Ascending aorta (tissue), 2 donors: ENCODE results near the gene P2RY12. TPM values are rescaled to one million over a fixed set of nuclear protein-coding genes. Genes with fewer than 3 reads are reported as not detected.

Experiments
- DNase-seq, 2 donors: peaks; one replicate each; pipeline ENCODE4 v3.0.0-alpha.2; 2019; ENCODE audit warnings: low spot score in 2 of 2
- H3K27ac ChIP-seq, 2 donors: fragments of 200-600 bp; sonication (generic); one replicate each; pipeline ENCODE4 v1.5.1; 2016 to 2017; ENCODE audit warnings: mild to moderate bottlenecking in 1 of 2
- H3K27me3 ChIP-seq: fragments of 200-600 bp; sonication (generic); one replicate; pipeline ENCODE4 v1.5.1; 2017
- H3K36me3 ChIP-seq, 2 donors: fragments of 200-600 bp; sonication (generic); one replicate each; pipeline ENCODE4 v1.5.1; 2016
- H3K4me1 ChIP-seq, 2 donors: fragments of 200-600 bp; sonication (generic); one replicate each; pipeline ENCODE4 v1.5.1; 2016 to 2017; ENCODE audit warnings: mild to moderate bottlenecking in 1 of 2
- H3K4me3 ChIP-seq, 2 donors: fragments of 200-600 bp; sonication (generic); one replicate each; pipeline ENCODE4 v1.5.1; 2016 to 2017; ENCODE audit warnings: mild to moderate bottlenecking in 1 of 2
- H3K9me3 ChIP-seq, 2 donors: fragments of 200-600 bp; sonication (generic); one replicate each; pipeline ENCODE4 v1.5.1; 2016
- CTCF ChIP-seq, 3 experiments: fragments of 200-600 bp in 2 of 3; fragments of 450-650 bp in 1 of 3; sonication (generic) in 2 of 3; IDR thresholded peaks; one replicate each; pipeline ENCODE4 v1.5.1; 2016 to 2019; ENCODE audit warnings: antibody characterized with exemption in 3 of 3, mild to moderate bottlenecking in 1 of 3, moderate library complexity in 1 of 3
- intact Hi-C: fragments of 100-400 bp; cut with DNase I; formaldehyde crosslinking; loops from one replicate; pipeline ENCODE4 v1.15.1; 2023
- total RNA-seq: library from RNA; depleted of rRNA; stranded (reverse); fragments of >200 nt; gene quantifications from one replicate; pipeline ENCODE4 v1.1.0, GENCODE V29; 2016

The P2RY12 gene
- total RNA-seq, 1 donor from 2014 or later: not detected

- no peak for TF ChIP-seq CTCF (IDR thresholded peaks at IDR 0.05)
- H3K27me3 ChIP-seq: no peaks in the 10 kb centered on the region
- no peaks in the 10 kb centered on the region for H3K4me1 ChIP-seq
- DNase-seq: no peak
- H3K36me3 ChIP-seq: no peaks in the 10 kb centered on the region
- no peak overlapping the region for H3K27ac ChIP-seq
- H3K9me3 ChIP-seq: no peaks in the 10 kb centered on the region
- intact Hi-C loops: no loop called here
- H3K4me3 ChIP-seq: no peak overlapping the region
Measured at GRCh38 chr3:151330899-151331298, 53.7 kb downstream of the P2RY12 start.

GRCh38 chr3:151330379-151330778 is 54.2 kb downstream of the P2RY12 start:
- H3K27me3 ChIP-seq: no peaks in the 10 kb centered on the region
- no peak overlapping the region for H3K4me3 ChIP-seq
- no peak for TF ChIP-seq CTCF (IDR thresholded peaks at IDR 0.05)
- H3K36me3 ChIP-seq: no peaks in the 10 kb centered on the region
- no peak for DNase-seq
- intact Hi-C loops: no loop called here
- H3K9me3 ChIP-seq: no peaks in the 10 kb centered on the region
- H3K27ac ChIP-seq: no peak overlapping the region
- H3K4me1 ChIP-seq: no peaks in the 10 kb centered on the region

- Histone ChIP-seq H3K36me3 (no peaks in the 10 kb centered on the region), H3K9me3 (no peaks in the 10 kb centered on the region), H3K27ac (no peak within 1 kb of the TSS), H3K27me3 (no peaks in the 10 kb centered on the region), H3K4me3 (peak within 1 kb of the TSS in 1 of 2 donors; percentile 33), H3K4me1 (no peaks in the 10 kb centered on the region)
- TF ChIP-seq CTCF (IDR thresholded peaks at IDR 0.05): no peak
- intact Hi-C loops: no loop called here
- no peak for DNase-seq
Measured at GRCh38 chr3:151329363-151329762, 55.2 kb downstream of the P2RY12 start, which contains the start of gene P2RY13. Gene P2RY13, minus strand, starts transcription at chr3:151329549. Its CDS starts 21 bp downstream, at chr3:151329528.

- intact Hi-C loops: no loop called here
- H3K27me3 ChIP-seq: no peaks in the 10 kb centered on the region
- peak overlapping the region in 1 of 2 donors; percentile 33 for H3K4me3 ChIP-seq
- H3K9me3 ChIP-seq: no peaks in the 10 kb centered on the region
- no peaks in the 10 kb centered on the region for H3K36me3 ChIP-seq
- no peak for DNase-seq
- no peak for TF ChIP-seq CTCF (IDR thresholded peaks at IDR 0.05)
- H3K4me1 ChIP-seq: no peaks in the 10 kb centered on the region
- H3K27ac ChIP-seq: no peak overlapping the region
Measured at GRCh38 chr3:151328298-151328995, 56.1 kb downstream of the P2RY12 start.

GRCh38 chr3:151327571-151328198 is 56.9 kb downstream of the P2RY12 start:
- peak in 2 of 3 experiments; percentile 44 to 57 for TF ChIP-seq CTCF (IDR thresholded peaks at IDR 0.05)
- H3K9me3 ChIP-seq: no peaks in the 10 kb centered on the region
- no peak for DNase-seq
- H3K4me3 ChIP-seq: no peak overlapping the region
- H3K27ac ChIP-seq: no peak overlapping the region
- no peaks in the 10 kb centered on the region for H3K36me3 ChIP-seq
- no peaks in the 10 kb centered on the region for H3K27me3 ChIP-seq
- no peaks in the 10 kb centered on the region for H3K4me1 ChIP-seq
- intact Hi-C loops: no loop called here
